Measurements from ENCODE around the gene ZDHHC14.

GRCh38 chr6:157660414-157660813 lies 279.4 kb downstream of the ZDHHC14 start:
- TF ChIP-seq SUZ12 (IDR thresholded peaks at IDR 0.05; ENCODE audit: extremely low read depth, insufficient read depth, insufficient read length) (no peak), YY1 (IDR thresholded peaks at IDR 0.05; ENCODE audit: insufficient read depth, insufficient read length) (no peak), ZNF274 (IDR thresholded peaks at IDR 0.05; ENCODE audit: low read depth, low read length) (no peak)
